GM12878 (cell line): ENCODE data around the gene TRIM22. TPM values are rescaled to one million over a fixed set of nuclear protein-coding genes. Genes with fewer than 3 reads are reported as not detected.
A peak's percentile ranks its signal among the peaks of the same experiment; 100 is the strongest.

Experiments
- ATF7 ChIP-seq: fragments of 450-650 bp; IDR thresholded peaks from 2 replicates; pipeline ENCODE4 v1.6.1; 2016; ENCODE audit warnings: low read depth, mild to moderate bottlenecking
- BRCA1 ChIP-seq: IDR thresholded peaks from 2 replicates; pipeline ENCODE4 v1.6.1; 2011; ENCODE audit warnings: low read depth, low read length, improper control_type of control experiment
- CHD1 ChIP-seq: IDR thresholded peaks from 2 replicates; pipeline ENCODE4 v1.6.1; 2012; ENCODE audit warnings: low read depth, low read length, improper control_type of control experiment
- E2F4 ChIP-seq: IDR thresholded peaks from 2 replicates; pipeline ENCODE4 v1.6.1; 2012; ENCODE audit warnings: low read depth, low read length, improper control_type of control experiment
- EGR1 ChIP-seq, 2 experiments: IDR thresholded peaks; 1 replicate in 1 of 2; 2 replicates in 1 of 2; pipeline ENCODE4 v1.6.1; 2011 to 2012; ENCODE audit warnings: low read depth in 2 of 2, low read length in 2 of 2, borderline replicate concordance in 1 of 2, mild to moderate bottlenecking in 1 of 2, moderate library complexity in 1 of 2
- FOXK2 ChIP-seq: fragments of 450-650 bp; IDR thresholded peaks from 2 replicates; pipeline ENCODE4 v1.6.1; 2017; ENCODE audit warnings: mild to moderate bottlenecking, moderate library complexity
- JUNB ChIP-seq: IDR thresholded peaks from 2 replicates; pipeline ENCODE4 v1.6.1; 2016; ENCODE audit warnings: antibody characterized with exemption, mild to moderate bottlenecking
- KDM1A ChIP-seq: fragments of 200-600 bp; sonication (generic); IDR thresholded peaks from 2 replicates; pipeline ENCODE4 v1.6.1; 2016; ENCODE audit warnings: borderline replicate concordance
- MLLT1 ChIP-seq: fragments of 450-650 bp; IDR thresholded peaks from 2 replicates; pipeline ENCODE4 v1.6.1; 2016; ENCODE audit warnings: mild to moderate bottlenecking
- MYB ChIP-seq: fragments of 150-350 bp; IDR thresholded peaks from 2 replicates; pipeline ENCODE4 v1.6.1; 2014; ENCODE audit warnings: mild to moderate bottlenecking, low read depth, low read length, borderline replicate concordance
- NFIC ChIP-seq: IDR thresholded peaks from 2 replicates; pipeline ENCODE4 v1.6.1; 2012; ENCODE audit warnings: low read depth, mild to moderate bottlenecking, inconsistent platforms, low read length, moderate library complexity
- NFXL1 ChIP-seq: fragments of 450-650 bp; IDR thresholded peaks from 2 replicates; pipeline ENCODE4 v1.6.1; 2017; ENCODE audit warnings: antibody characterized with exemption, mild to moderate bottlenecking, borderline replicate concordance
- NFYB ChIP-seq: IDR thresholded peaks from 2 replicates; pipeline ENCODE4 v1.6.1; 2011; ENCODE audit warnings: low read depth, mild to moderate bottlenecking, low read length, improper control_type of control experiment, moderate library complexity; ENCODE audit not compliant: insufficient read depth
- NR2F1 ChIP-seq: fragments of 450-650 bp; conservative IDR thresholded peaks from 2 replicates; pipeline ENCODE4 v1.6.1; 2017; ENCODE audit warnings: mild to moderate bottlenecking
- POU2F2 ChIP-seq: IDR thresholded peaks from 3 replicates; pipeline ENCODE4 v1.6.1; 2011; ENCODE audit warnings: low read depth, mild to moderate bottlenecking, low read length, borderline replicate concordance
- RAD21 ChIP-seq: IDR thresholded peaks from 2 replicates; pipeline ENCODE4 v1.6.1; 2011; ENCODE audit warnings: mild to moderate bottlenecking, low read depth, low read length, moderate library complexity; ENCODE audit not compliant: insufficient read depth
- RELA ChIP-seq: fragments of 450-650 bp; IDR thresholded peaks from 2 replicates; pipeline ENCODE4 v1.8.0; 2014; ENCODE audit warnings: borderline replicate concordance; ENCODE audit not compliant: partially characterized antibody
- RELB ChIP-seq: fragments of 450-650 bp; IDR thresholded peaks from 2 replicates; pipeline ENCODE4 v1.6.1; 2017; ENCODE audit warnings: low read depth, mild to moderate bottlenecking, moderate library complexity
- SKIL ChIP-seq: fragments of 450-650 bp; IDR thresholded peaks from 2 replicates; pipeline ENCODE4 v1.6.1; 2017; ENCODE audit warnings: mild to moderate bottlenecking, low read depth, inconsistent platforms; ENCODE audit not compliant: poor library complexity, severe bottlenecking
- SMC3 ChIP-seq: IDR thresholded peaks from 2 replicates; pipeline ENCODE4 v1.6.1; 2011; ENCODE audit warnings: low read length, improper control_type of control experiment, borderline replicate concordance
- TCF3 ChIP-seq: IDR thresholded peaks from 2 replicates; pipeline ENCODE4 v1.6.1; 2012; ENCODE audit warnings: low read depth, mild to moderate bottlenecking, low read length, borderline replicate concordance; ENCODE audit not compliant: insufficient read depth
- USF1 ChIP-seq: IDR thresholded peaks from 2 replicates; pipeline ENCODE4 v1.6.1; 2011; ENCODE audit warnings: borderline replicate concordance, low read depth, mild to moderate bottlenecking, moderate library complexity, mixed read lengths, low read length; ENCODE audit not compliant: insufficient read depth; ENCODE audit errors: extremely low read length
- YY1 ChIP-seq: IDR thresholded peaks from 2 replicates; pipeline ENCODE4 v1.6.1; 2011; ENCODE audit warnings: low read depth, mild to moderate bottlenecking, low read length
- polyA plus RNA-seq, 11 experiments: library from polyadenylated mRNA; depleted of rRNA in 4 of 11; unstranded in 6 of 11; stranded (reverse) in 5 of 11; fragments of >200 nt; fragmentation: Nextera tagmentation in 4 of 11; fragmentation: Illumina TruSeq in 1 of 11; extraction: Ambion mirVana in 4 of 11; extraction: Trizol in 1 of 11; gene quantifications; 1 replicate in 1 of 11; 2 replicates in 10 of 11; pipeline versions ENCODE4 v1.2.1 to v1.2.3, GENCODE V29; 2011 to 2016; ENCODE audit warnings: inconsistent platforms in 2 of 11, missing spikeins in 2 of 11, low read depth in 1 of 11
- total RNA-seq, 4 experiments: library from RNA; depleted of rRNA in 3 of 4; stranded (reverse); fragments of >200 nt in 3 of 4; fragmentation: Illumina TruSeq in 1 of 4; extraction: Trizol in 1 of 4; gene quantifications; 2 replicates each; pipeline versions ENCODE4 v1.2.1 to v1.2.3, GENCODE V29; 2013 to 2021

The TRIM22 gene
- total and polyA plus RNA-seq, 10 of the 15 experiments (the other 5 are each of a cell fraction or from before 2014, with no cell fraction given): 116 to 485 (median 204) TPM

GRCh38 chr11:5684646-5685362 is 4.8 kb upstream of the TRIM22 start, which contains the start of gene TRIM5 (continued):
- TF ChIP-seq SKIL (peak; percentile 74), SMC3 (peak; percentile 79; the same call in 1 of the 2 replicates), JUNB (no peak), CHD1 (no peak), NR2F1 (no peak), POU2F2 (peak; percentile 64; the same call in 1 of the 3 replicates), RELB (peak; percentile 98), BRCA1 (no peak), RAD21 (peak; percentile 80), TCF3 (no peak), KDM1A (no peak), YY1 (peak; percentile 65), RELA (peak; percentile 91), MLLT1 (peak; percentile 63; the same call in 1 of the 2 replicates), NFXL1 (no peak), EGR1 (IDR thresholded peaks at IDR 0.05; ENCODE audit: borderline replicate concordance in 1 of 2, low read depth in 2 of 2, low read length in 2 of 2) (peak in 1 of 2 experiments; percentile 98; a peak in 2 of 3 replicates), ATF7 (peak; percentile 72), MYB (no peak), NFIC (0 out of 2 replicates have a peak, but pooled peaks have one; percentile 66), FOXK2 (no peak; the same call in 1 of the 2 replicates), NFYB (peak; percentile 74), USF1 (no peak), E2F4 (no peak)
